HG03457 (cell line): Measurements from ENCODE around the gene ITFG2.

Source experiments
- ATAC-seq: cut with Tn5 transposase; IDR thresholded peaks from one replicate; pipeline ENCODE4 v1.9.1; 2021; ENCODE audit warnings: moderate number of reproducible peaks; ENCODE audit not compliant: unreplicated experiment

The ITFG2 gene

GRCh38 chr12:2826721-2827515 is 14.4 kb downstream of the ITFG2 start:
- ATAC-seq: no peak

- no peak for ATAC-seq
Measured at GRCh38 chr12:2829275-2829674, 16.8 kb downstream of the ITFG2 start.

GRCh38 chr12:2832550-2833127 is 20.2 kb downstream of the ITFG2 start:
- no peak for ATAC-seq

GRCh38 chr12:2833327-2833726 is 20.9 kb downstream of the ITFG2 start:
- ATAC-seq: no peak

- ATAC-seq: no peak
Measured at GRCh38 chr12:2833810-2834209, 21.3 kb downstream of the ITFG2 start.

GRCh38 chr12:2834581-2835491 is 22.4 kb downstream of the ITFG2 start, which contains the start of gene NRIP2:
Gene NRIP2 (minus strand): TSS chr12:2835035. CDS start chr12:2834983, 52 bp downstream.
- no peak for ATAC-seq

GRCh38 chr12:2835691-2836403 is 23.4 kb downstream of the ITFG2 start:
- no peak for ATAC-seq

GRCh38 chr12:2836574-2836973 is 24.1 kb downstream of the ITFG2 start:
- ATAC-seq: no peak

GRCh38 chr12:2841056-2841650 is 28.7 kb downstream of the ITFG2 start:
- ATAC-seq: no peak

GRCh38 chr12:2842948-2843347 is 30.5 kb downstream of the ITFG2 start:
- ATAC-seq: no peak

GRCh38 chr12:2844786-2845185 is 32.3 kb downstream of the ITFG2 start:
- no peak for ATAC-seq

- no peak for ATAC-seq
Measured at GRCh38 chr12:2845280-2845679, 32.8 kb downstream of the ITFG2 start.

GRCh38 chr12:2851931-2852330 is 39.5 kb downstream of the ITFG2 start:
- ATAC-seq: no peak

GRCh38 chr12:2853626-2854025 is 41.2 kb downstream of the ITFG2 start:
- ATAC-seq: no peak

GRCh38 chr12:2854669-2855453 is 42.4 kb downstream of the ITFG2 start:
- no peak for ATAC-seq

- ATAC-seq: no peak
Measured at GRCh38 chr12:2855546-2855945, 43.1 kb downstream of the ITFG2 start.

- no peak for ATAC-seq
Measured at GRCh38 chr12:2856051-2856450, 43.6 kb downstream of the ITFG2 start.

GRCh38 chr12:2857021-2857431 is 44.6 kb downstream of the ITFG2 start, which contains the start of gene TEX52:
Gene TEX52 (minus strand): TSS chr12:2857039. CDS start chr12:2857026, 13 bp downstream.
- no peak for ATAC-seq

- ATAC-seq: no peak
Measured at GRCh38 chr12:2857576-2857975, 45.1 kb downstream of the ITFG2 start.

- no peak for ATAC-seq
Measured at GRCh38 chr12:2858334-2858733, 45.9 kb downstream of the ITFG2 start.
